ENCODE data around the gene TNIK. TPM values are rescaled to one million over a fixed set of nuclear protein-coding genes. Genes with fewer than 3 reads are reported as not detected.

Gene TNIK
- polyA plus RNA-seq, 1 donor from 2014 or later = 19.3 TPM

- no peaks in the 10 kb centered on the region for H3K9me3 ChIP-seq (ENCODE audit: low read length)
- H3K36me3 ChIP-seq (ENCODE audit: insufficient read depth, low read length) = no peaks in the 10 kb centered on the region
- TF ChIP-seq EZH2 (IDR thresholded peaks at IDR 0.05; ENCODE audit: borderline replicate concordance, insufficient read depth, low read length, poor library complexity, severe bottlenecking) = no peak
- TF ChIP-seq CTCF (IDR thresholded peaks at IDR 0.05; ENCODE audit: poor library complexity, severe bottlenecking) = no peak
- TF ChIP-seq MXI1 (conservative IDR thresholded peaks at IDR 0.05; ENCODE audit: poor library complexity, severe bottlenecking) = no peak
- no peak for TF ChIP-seq EP300 (conservative IDR thresholded peaks at IDR 0.05; ENCODE audit: poor library complexity, severe bottlenecking)
- no peak for TF ChIP-seq SMC3 (conservative IDR thresholded peaks at IDR 0.05; ENCODE audit: poor library complexity)
- TF ChIP-seq POLR2AphosphoS5 (IDR thresholded peaks at IDR 0.05) = no peak
- no peak for TF ChIP-seq TAF1 (IDR thresholded peaks at IDR 0.05; ENCODE audit: low read depth)
- TF ChIP-seq RAD21 (conservative IDR thresholded peaks at IDR 0.05) = no peak
- no peak for TF ChIP-seq REST (IDR thresholded peaks at IDR 0.05; ENCODE audit: borderline replicate concordance)
- no peak overlapping the region for H3K27ac ChIP-seq (ENCODE audit: low read length)
- no peaks in the 10 kb centered on the region for H3F3A ChIP-seq (ENCODE audit: insufficient read depth, low read length, poor library complexity, severe bottlenecking)
- H3K4me3 ChIP-seq (ENCODE audit: low read length) = no peak overlapping the region
- no peaks in the 10 kb centered on the region for H3K27me3 ChIP-seq (ENCODE audit: insufficient read depth, low read depth, low read length)
- H2AFZ ChIP-seq (ENCODE audit: low read depth, low read length) = no peak overlapping the region
- no peak overlapping the region for H3K9ac ChIP-seq (ENCODE audit: low read length)
- H4K20me1 ChIP-seq (ENCODE audit: insufficient read depth) = no peaks in the 10 kb centered on the region
- no peaks in the 10 kb centered on the region for H3K9me2 ChIP-seq (ENCODE audit: insufficient read depth, low read length)
- H3K79me2 ChIP-seq (replicated peaks; ENCODE audit: insufficient read depth, low read length) = peaks cover 3% of the 10 kb centered on the region
- H3K4me2 ChIP-seq (ENCODE audit: low read length) = no peak overlapping the region
These were observed 42.4 kb downstream of the TNIK start for GRCh38 chr3:171417813-171418212.

- no peaks in the 10 kb centered on the region for H4K20me1 ChIP-seq (ENCODE audit: insufficient read depth)
- H3K27ac ChIP-seq (ENCODE audit: low read length) = no peak overlapping the region
- H3K79me2 ChIP-seq (replicated peaks; ENCODE audit: insufficient read depth, low read length) = peaks cover 3% of the 10 kb centered on the region
- no peaks in the 10 kb centered on the region for H3K9me2 ChIP-seq (ENCODE audit: insufficient read depth, low read length)
- H3K9me3 ChIP-seq (ENCODE audit: low read length) = no peaks in the 10 kb centered on the region
- H2AFZ ChIP-seq (ENCODE audit: low read depth, low read length) = no peak overlapping the region
- no peaks in the 10 kb centered on the region for H3F3A ChIP-seq (ENCODE audit: insufficient read depth, low read length, poor library complexity, severe bottlenecking)
- H3K9ac ChIP-seq (ENCODE audit: low read length) = no peak overlapping the region
- no peak overlapping the region for H3K4me2 ChIP-seq (ENCODE audit: low read length)
- no peak overlapping the region for H3K4me3 ChIP-seq (ENCODE audit: low read length)
- TF ChIP-seq EP300 (conservative IDR thresholded peaks at IDR 0.05; ENCODE audit: poor library complexity, severe bottlenecking) (no peak), SMC3 (conservative IDR thresholded peaks at IDR 0.05; ENCODE audit: poor library complexity) (no peak), REST (IDR thresholded peaks at IDR 0.05; ENCODE audit: borderline replicate concordance) (no peak), POLR2AphosphoS5 (IDR thresholded peaks at IDR 0.05) (no peak), EZH2 (IDR thresholded peaks at IDR 0.05; ENCODE audit: borderline replicate concordance, insufficient read depth, low read length, poor library complexity, severe bottlenecking) (no peak), RAD21 (conservative IDR thresholded peaks at IDR 0.05) (no peak), MXI1 (conservative IDR thresholded peaks at IDR 0.05; ENCODE audit: poor library complexity, severe bottlenecking) (no peak), TAF1 (IDR thresholded peaks at IDR 0.05; ENCODE audit: low read depth) (no peak), CTCF (IDR thresholded peaks at IDR 0.05; ENCODE audit: poor library complexity, severe bottlenecking) (no peak)
- H3K27me3 ChIP-seq (ENCODE audit: insufficient read depth, low read depth, low read length) = no peaks in the 10 kb centered on the region
- H3K36me3 ChIP-seq (ENCODE audit: insufficient read depth, low read length) = no peaks in the 10 kb centered on the region
These were observed 43.1 kb downstream of the TNIK start for GRCh38 chr3:171417137-171417536.
